ENCODE results near the gene GIGYF2. TPM values are rescaled to one million over a fixed set of nuclear protein-coding genes. Genes with fewer than 3 reads are reported as not detected.

Gene GIGYF2
- total RNA-seq, 1 experiment from 2014 or later: 59.6 TPM

DNA sequence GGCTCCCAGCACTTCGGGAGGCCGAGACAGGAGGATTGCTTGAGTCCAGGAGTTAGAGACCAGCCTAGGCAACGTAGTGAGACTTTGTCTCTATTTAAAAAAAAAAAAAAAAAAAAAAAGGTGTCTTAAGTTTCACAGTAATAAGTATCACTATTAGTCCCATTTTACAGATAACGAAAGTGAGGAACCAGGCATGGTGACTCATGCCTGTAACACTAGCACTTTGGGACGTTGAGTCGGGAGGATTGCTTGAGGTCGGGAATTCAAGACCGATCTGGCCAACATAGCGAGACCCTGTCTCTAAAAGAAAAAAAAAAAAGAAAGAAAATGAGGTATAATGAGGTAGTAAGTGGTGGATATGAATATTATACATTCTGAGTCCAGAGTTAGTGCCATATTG is 76.7 kb downstream of the GIGYF2 start:
- no peak for DNase-seq
- H3K9me2 ChIP-seq (replicated peaks; ENCODE audit: insufficient read depth, low read length): no peaks in the 10 kb centered on the region
- H3K79me2 ChIP-seq (ENCODE audit: low read length): peaks cover 38% of the 10 kb centered on the region
- no peak overlapping the region for H3K9ac ChIP-seq (ENCODE audit: low read length)
- no peaks in the 10 kb centered on the region for H3K27me3 ChIP-seq (ENCODE audit: low read length)
- no peaks in the 10 kb centered on the region for H3K9me3 ChIP-seq (ENCODE audit: low read length)
- H2AFZ ChIP-seq (ENCODE audit: low read length): no peak overlapping the region
- no peak overlapping the region for H3K4me2 ChIP-seq (ENCODE audit: low read depth, low read length, poor library complexity, severe bottlenecking)
- no peak overlapping the region for H3K4me3 ChIP-seq (ENCODE audit: low read length)
- peaks cover 26% of the 10 kb centered on the region for H3K36me3 ChIP-seq (ENCODE audit: insufficient read depth, low read length)
- no peak overlapping the region for H3K27ac ChIP-seq (ENCODE audit: low read length)
- H3K4me1 ChIP-seq (ENCODE audit: low read length): peaks cover 11% of the 10 kb centered on the region
- H4K20me1 ChIP-seq (ENCODE audit: insufficient read depth, low read depth, low read length): no peaks in the 10 kb centered on the region

DNA sequence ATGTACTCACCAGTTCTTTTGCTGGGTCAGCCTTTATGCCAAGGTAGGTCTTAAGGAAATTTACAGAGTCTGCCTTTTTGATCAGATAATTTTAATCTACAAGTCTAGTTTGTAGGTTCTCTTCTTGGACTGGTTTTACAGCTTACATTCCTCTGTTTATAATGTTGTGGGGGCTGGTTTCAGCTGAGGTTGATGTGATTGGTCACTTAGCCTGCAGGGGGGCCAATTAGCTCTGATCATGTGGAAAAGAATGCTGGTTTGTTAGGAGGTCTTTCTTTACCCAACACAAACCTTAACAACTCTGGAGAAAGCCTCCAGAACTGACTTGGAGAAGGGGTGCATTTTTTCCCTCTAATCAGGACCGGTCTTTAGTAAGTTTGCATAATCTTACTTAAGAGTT is 79.3 kb downstream of the GIGYF2 start, which contains the start of gene KCNJ13:
Gene KCNJ13 (minus strand): TSS at position 131 of the 400 bp plus-strand sequence. CDS start 5,203 bp downstream, outside the sequence.
- Histone ChIP-seq H3K4me3 (ENCODE audit: low read length) (no peak within 1 kb of the TSS), H4K20me1 (ENCODE audit: insufficient read depth, low read depth, low read length) (no peaks in the 10 kb centered on the region), H3K36me3 (ENCODE audit: insufficient read depth, low read length) (peaks cover 10% of the 10 kb centered on the region; the same call in 1 of the 2 replicates), H3K9me3 (ENCODE audit: low read length) (no peaks in the 10 kb centered on the region), H3K27me3 (ENCODE audit: low read length) (no peaks in the 10 kb centered on the region), H3K4me1 (ENCODE audit: low read length) (peaks cover 11% of the 10 kb centered on the region), H3K27ac (ENCODE audit: low read length) (no peak within 1 kb of the TSS), H3K4me2 (ENCODE audit: low read depth, low read length, poor library complexity, severe bottlenecking) (no peak within 1 kb of the TSS), H2AFZ (ENCODE audit: low read length) (no peak within 1 kb of the TSS), H3K9ac (ENCODE audit: low read length) (no peak within 1 kb of the TSS), H3K79me2 (ENCODE audit: low read length) (peaks cover 37% of the 10 kb centered on the region), H3K9me2 (replicated peaks; ENCODE audit: insufficient read depth, low read length) (no peaks in the 10 kb centered on the region; the same call in 1 of the 2 replicates)
- no peak for DNase-seq

- no peaks in the 10 kb centered on the region for H3K9me3 ChIP-seq (ENCODE audit: low read length)
- no peaks in the 10 kb centered on the region; the same call in 1 of the 2 replicates for H3K9me2 ChIP-seq (replicated peaks; ENCODE audit: insufficient read depth, low read length)
- H4K20me1 ChIP-seq (ENCODE audit: insufficient read depth, low read depth, low read length): no peaks in the 10 kb centered on the region
- no peak overlapping the region for H2AFZ ChIP-seq (ENCODE audit: low read length)
- H3K36me3 ChIP-seq (ENCODE audit: insufficient read depth, low read length): peaks cover 10% of the 10 kb centered on the region; the same call in 1 of the 2 replicates
- no peak overlapping the region for H3K9ac ChIP-seq (ENCODE audit: low read length)
- H3K27me3 ChIP-seq (ENCODE audit: low read length): no peaks in the 10 kb centered on the region
- no peak overlapping the region for H3K4me3 ChIP-seq (ENCODE audit: low read length)
- DNase-seq: no peak
- peaks cover 33% of the 10 kb centered on the region for H3K79me2 ChIP-seq (ENCODE audit: low read length)
- H3K4me1 ChIP-seq (ENCODE audit: low read length): peaks cover 6% of the 10 kb centered on the region
- H3K27ac ChIP-seq (ENCODE audit: low read length): no peak overlapping the region
- H3K4me2 ChIP-seq (ENCODE audit: low read depth, low read length, poor library complexity, severe bottlenecking): no peak overlapping the region
Measured at GRCh38 chr2:232777276-232777675, 80.1 kb downstream of the GIGYF2 start.

DNA sequence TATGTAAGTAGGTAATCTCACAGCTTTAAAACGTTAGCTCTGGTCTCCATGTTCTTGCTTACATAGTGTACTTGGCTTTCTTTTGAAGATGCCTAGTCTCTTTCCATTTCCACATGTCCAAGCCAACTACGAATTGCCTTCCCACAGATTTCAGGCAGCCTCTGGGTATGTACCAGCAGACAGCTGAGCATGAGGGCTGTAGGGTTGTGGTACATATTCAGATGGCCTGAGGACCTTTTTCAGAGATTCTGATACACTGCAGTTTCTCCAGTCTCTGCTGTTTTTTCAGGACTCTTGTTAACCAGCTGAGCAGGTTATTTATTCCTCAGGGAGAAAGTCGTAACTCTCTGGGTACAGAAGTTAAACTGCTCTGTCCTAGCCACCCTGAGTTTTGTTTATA is 82.3 kb downstream of the GIGYF2 start:
- Histone ChIP-seq H3K27ac (ENCODE audit: low read length) (no peak overlapping the region), H3K9me2 (replicated peaks; ENCODE audit: insufficient read depth, low read length) (no peaks in the 10 kb centered on the region; the same call in 1 of the 2 replicates), H3K4me1 (ENCODE audit: low read length) (no peaks in the 10 kb centered on the region), H3K27me3 (ENCODE audit: low read length) (no peaks in the 10 kb centered on the region), H3K4me2 (ENCODE audit: low read depth, low read length, poor library complexity, severe bottlenecking) (no peak overlapping the region), H3K36me3 (ENCODE audit: insufficient read depth, low read length) (no peaks in the 10 kb centered on the region; the same call in 1 of the 2 replicates), H3K79me2 (ENCODE audit: low read length) (peaks cover 28% of the 10 kb centered on the region), H4K20me1 (ENCODE audit: insufficient read depth, low read depth, low read length) (no peaks in the 10 kb centered on the region), H3K4me3 (ENCODE audit: low read length) (no peak overlapping the region), H3K9me3 (ENCODE audit: low read length) (no peaks in the 10 kb centered on the region), H3K9ac (ENCODE audit: low read length) (no peak overlapping the region), H2AFZ (ENCODE audit: low read length) (no peak overlapping the region)
- no peak for DNase-seq

GRCh38 chr2:232779934-232780333 is 82.8 kb downstream of the GIGYF2 start:
- Histone ChIP-seq H3K9me2 (replicated peaks; ENCODE audit: insufficient read depth, low read length) (no peaks in the 10 kb centered on the region; the same call in 1 of the 2 replicates), H3K4me1 (ENCODE audit: low read length) (no peaks in the 10 kb centered on the region), H3K4me2 (ENCODE audit: low read depth, low read length, poor library complexity, severe bottlenecking) (no peak overlapping the region), H2AFZ (ENCODE audit: low read length) (no peak overlapping the region), H3K4me3 (ENCODE audit: low read length) (no peak overlapping the region), H3K9me3 (ENCODE audit: low read length) (no peaks in the 10 kb centered on the region), H3K9ac (ENCODE audit: low read length) (no peak overlapping the region), H3K36me3 (ENCODE audit: insufficient read depth, low read length) (no peaks in the 10 kb centered on the region; the same call in 1 of the 2 replicates), H3K27ac (ENCODE audit: low read length) (no peak overlapping the region), H4K20me1 (ENCODE audit: insufficient read depth, low read depth, low read length) (no peaks in the 10 kb centered on the region), H3K79me2 (ENCODE audit: low read length) (peaks cover 23% of the 10 kb centered on the region), H3K27me3 (ENCODE audit: low read length) (no peaks in the 10 kb centered on the region)
- no peak for DNase-seq

DNA sequence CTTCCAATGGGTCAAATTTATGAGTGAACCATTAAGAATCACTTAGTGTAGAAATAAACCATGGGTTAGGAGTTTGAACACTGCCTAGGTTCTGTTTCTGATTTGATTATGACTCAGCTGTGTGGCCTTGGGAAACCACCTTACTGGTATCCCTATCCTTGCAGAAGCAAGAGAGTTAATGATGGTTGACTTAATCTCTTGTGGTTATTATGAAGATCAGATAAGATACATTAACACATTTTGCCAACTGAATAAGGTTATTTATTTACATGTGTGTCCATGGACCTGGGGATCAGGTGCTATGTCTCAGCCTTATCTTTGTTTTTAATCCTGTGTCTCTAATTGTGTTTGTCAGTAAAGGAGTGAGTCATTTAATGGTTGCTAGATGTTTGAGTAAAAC is 84.6 kb downstream of the GIGYF2 start:
- Histone ChIP-seq H3K4me3 (ENCODE audit: low read length) (no peak overlapping the region), H3K4me1 (ENCODE audit: low read length) (no peaks in the 10 kb centered on the region), H3K27me3 (ENCODE audit: low read length) (no peaks in the 10 kb centered on the region), H3K36me3 (ENCODE audit: insufficient read depth, low read length) (no peaks in the 10 kb centered on the region; the same call in 1 of the 2 replicates), H3K9ac (ENCODE audit: low read length) (no peak overlapping the region), H3K79me2 (ENCODE audit: low read length) (peaks cover 15% of the 10 kb centered on the region), H2AFZ (ENCODE audit: low read length) (no peak overlapping the region), H3K27ac (ENCODE audit: low read length) (no peak overlapping the region), H3K9me3 (ENCODE audit: low read length) (no peaks in the 10 kb centered on the region), H3K9me2 (replicated peaks; ENCODE audit: insufficient read depth, low read length) (no peaks in the 10 kb centered on the region; the same call in 1 of the 2 replicates), H3K4me2 (ENCODE audit: low read depth, low read length, poor library complexity, severe bottlenecking) (no peak overlapping the region), H4K20me1 (ENCODE audit: insufficient read depth, low read depth, low read length) (no peaks in the 10 kb centered on the region)
- DNase-seq: no peak

- H3K27ac ChIP-seq (ENCODE audit: low read length): no peak overlapping the region
- DNase-seq: no peak
- H4K20me1 ChIP-seq (ENCODE audit: insufficient read depth, low read depth, low read length): no peaks in the 10 kb centered on the region
- peaks cover 8% of the 10 kb centered on the region; the same call in 1 of the 2 replicates for H3K36me3 ChIP-seq (ENCODE audit: insufficient read depth, low read length)
- H3K4me1 ChIP-seq (ENCODE audit: low read length): no peaks in the 10 kb centered on the region
- H3K9me3 ChIP-seq (ENCODE audit: low read length): no peaks in the 10 kb centered on the region
- H3K4me2 ChIP-seq (ENCODE audit: low read depth, low read length, poor library complexity, severe bottlenecking): no peak overlapping the region
- H3K27me3 ChIP-seq (ENCODE audit: low read length): no peaks in the 10 kb centered on the region
- H3K9ac ChIP-seq (ENCODE audit: low read length): no peak overlapping the region
- H3K79me2 ChIP-seq (ENCODE audit: low read length): peaks cover 15% of the 10 kb centered on the region
- no peak overlapping the region for H2AFZ ChIP-seq (ENCODE audit: low read length)
- H3K9me2 ChIP-seq (replicated peaks; ENCODE audit: insufficient read depth, low read length): no peaks in the 10 kb centered on the region; the same call in 1 of the 2 replicates
- H3K4me3 ChIP-seq (ENCODE audit: low read length): no peak overlapping the region
Measured at GRCh38 chr2:232783278-232783677, 86.1 kb downstream of the GIGYF2 start.

- Histone ChIP-seq H3K27me3 (ENCODE audit: low read length) (no peaks in the 10 kb centered on the region), H3K36me3 (ENCODE audit: insufficient read depth, low read length) (peaks cover 34% of the 10 kb centered on the region), H3K79me2 (ENCODE audit: low read length) (0 out of 2 replicates have a peak, but pooled peaks cover 6% of the 10 kb centered on the region), H3K27ac (ENCODE audit: low read length) (no peak overlapping the region), H3K4me1 (ENCODE audit: low read length) (no peaks in the 10 kb centered on the region), H3K9ac (ENCODE audit: low read length) (no peak overlapping the region), H2AFZ (ENCODE audit: low read length) (no peak overlapping the region), H3K9me2 (replicated peaks; ENCODE audit: insufficient read depth, low read length) (no peaks in the 10 kb centered on the region), H4K20me1 (ENCODE audit: insufficient read depth, low read depth, low read length) (no peaks in the 10 kb centered on the region), H3K4me2 (ENCODE audit: low read depth, low read length, poor library complexity, severe bottlenecking) (no peak overlapping the region), H3K9me3 (ENCODE audit: low read length) (no peaks in the 10 kb centered on the region), H3K4me3 (ENCODE audit: low read length) (no peak overlapping the region)
- no peak for DNase-seq
Measured at GRCh38 chr2:232787806-232788205, 90.7 kb downstream of the GIGYF2 start.
